WTC11 (cell line): ENCODE data around the gene SLC2A4. TPM values are rescaled to one million over a fixed set of nuclear protein-coding genes. Genes with fewer than 3 reads are reported as not detected.

Source experiments
- ATAC-seq: fragments of 200-7000 bp; cut with Tn5 transposase; 2 replicates; pipeline ENCODE4 v1.10.0; 2021; ENCODE audit warnings: mild to moderate bottlenecking, moderate library complexity
- CTCF ChIA-PET: fragments of 300-600 bp; sonication (Branson Sonifier 250); formaldehyde crosslinking; loops from one replicate; lab custom pipeline; 2021; ENCODE audit warnings: antibody characterized with exemption; lab: Charles Lee
- POLR2A ChIA-PET: fragments of 350-600 bp; sonication (Branson Sonifier 250); formaldehyde crosslinking; loops from one replicate; lab custom pipeline; 2021; ENCODE audit warnings: antibody characterized with exemption; lab: Charles Lee
- DNase-seq: peaks from one replicate; pipeline ENCODE4 v3.0.0; 2021; ENCODE audit warnings: low spot score
- H3K27ac Mint-ChIP-seq: 2 replicates; pipeline ENCODE4 v1.8.0; 2021; ENCODE audit warnings: mixed read lengths
- H3K27me3 Mint-ChIP-seq: 2 replicates; pipeline ENCODE4 v1.8.0; 2021; ENCODE audit warnings: low read depth, mild to moderate bottlenecking, moderate library complexity, mixed read lengths
- H3K36me3 Mint-ChIP-seq: 2 replicates; pipeline ENCODE4 v1.8.0; 2021; ENCODE audit warnings: mixed read lengths
- H3K4me1 Mint-ChIP-seq: 2 replicates; pipeline ENCODE4 v1.8.0; 2022; ENCODE audit warnings: mixed read lengths
- H3K4me3 Mint-ChIP-seq: 2 replicates; pipeline ENCODE4 v1.8.0; 2021; ENCODE audit warnings: mild to moderate bottlenecking, moderate library complexity, mixed read lengths
- H3K9me3 Mint-ChIP-seq: 2 replicates; pipeline ENCODE4 v1.8.0; 2021; ENCODE audit warnings: mixed read lengths
- ATF1 ChIP-seq: sonication (generic); formaldehyde crosslinking; IDR thresholded peaks from 2 replicates; pipeline ENCODE4 v1.8.1; 2023; ENCODE audit warnings: mild to moderate bottlenecking, moderate library complexity, missing genetic modification reagents
- CREB1 ChIP-seq: sonication (generic); formaldehyde crosslinking; IDR thresholded peaks from 2 replicates; pipeline ENCODE4 v1.8.0; 2023; ENCODE audit warnings: mild to moderate bottlenecking, missing genetic modification reagents
- FOXK1 ChIP-seq: sonication (generic); formaldehyde crosslinking; IDR thresholded peaks from 2 replicates; pipeline ENCODE4 v1.8.0; 2022; ENCODE audit warnings: mild to moderate bottlenecking, moderate library complexity, missing genetic modification reagents
- GTF2I ChIP-seq: fragments of 250-450 bp; sonication (Bioruptor Pico); conservative IDR thresholded peaks from 2 replicates; pipeline ENCODE4 v1.4.0; 2021; ENCODE audit warnings: mild to moderate bottlenecking
- KAT7 ChIP-seq: sonication (generic); formaldehyde crosslinking; IDR thresholded peaks from 2 replicates; pipeline ENCODE4 v1.8.1; 2023; ENCODE audit warnings: missing genetic modification reagents, mild to moderate bottlenecking, borderline replicate concordance
- NFATC4 ChIP-seq: fragments of 250-450 bp; sonication (Bioruptor Pico); IDR thresholded peaks from 2 replicates; pipeline ENCODE4 v1.9.0; 2021; ENCODE audit warnings: mild to moderate bottlenecking
- OVOL2 ChIP-seq: fragments of 250-450 bp; sonication (Bioruptor Pico); IDR thresholded peaks from 2 replicates; pipeline ENCODE4 v1.9.0; 2021; ENCODE audit warnings: mild to moderate bottlenecking, borderline replicate concordance
- RELA ChIP-seq: sonication (generic); formaldehyde crosslinking; IDR thresholded peaks from 2 replicates; pipeline ENCODE4 v1.8.1; 2022; ENCODE audit warnings: missing genetic modification reagents, mild to moderate bottlenecking, borderline replicate concordance
- RORB ChIP-seq: fragments of 250-450 bp; sonication (Bioruptor Pico); IDR thresholded peaks from 2 replicates; pipeline ENCODE4 v1.9.0; 2021; ENCODE audit warnings: mild to moderate bottlenecking
- SOX15 ChIP-seq: fragments of 250-450 bp; sonication (Bioruptor Pico); IDR thresholded peaks from 2 replicates; pipeline ENCODE4 v1.9.0; 2021; ENCODE audit warnings: mild to moderate bottlenecking
- TP53 ChIP-seq: sonication (generic); formaldehyde crosslinking; IDR thresholded peaks from 2 replicates; pipeline ENCODE4 v1.8.1; 2023; ENCODE audit warnings: mild to moderate bottlenecking, missing genetic modification reagents
- ZBTB21 ChIP-seq: sonication (generic); formaldehyde crosslinking; IDR thresholded peaks from 2 replicates; pipeline ENCODE4 v1.8.1; 2023; ENCODE audit warnings: mild to moderate bottlenecking, missing genetic modification reagents, borderline replicate concordance
- ZNF138 ChIP-seq: sonication (generic); formaldehyde crosslinking; conservative IDR thresholded peaks from 2 replicates; pipeline ENCODE4 v1.8.1; 2022; ENCODE audit warnings: mild to moderate bottlenecking, moderate library complexity, missing genetic modification reagents
- total RNA-seq: library from RNA; stranded (reverse); gene quantifications from 3 replicates; pipeline ENCODE4 v1.2.3, GENCODE V29; 2021
- TF ChIP-seq, protein P1 (sequence below): sonication (generic); formaldehyde crosslinking; IDR thresholded peaks from 2 replicates; pipeline ENCODE4 v1.8.1; 2022; ENCODE audit warnings: low read depth, missing genetic modification reagents, borderline replicate concordance
- TF ChIP-seq, protein P2 (sequence below): fragments of 250-450 bp; sonication (Bioruptor Pico); IDR thresholded peaks from 2 replicates; pipeline ENCODE4 v1.9.0; 2021; ENCODE audit warnings: mild to moderate bottlenecking, borderline replicate concordance
- TF ChIP-seq, protein P3 (sequence below): sonication (generic); formaldehyde crosslinking; conservative IDR thresholded peaks from 2 replicates; pipeline ENCODE4 v1.8.1; 2023; ENCODE audit warnings: mild to moderate bottlenecking, low read depth, missing genetic modification reagents, moderate library complexity

Gene SLC2A4
- total RNA-seq, 1 experiment from 2014 or later = 6.4 TPM

DNA sequence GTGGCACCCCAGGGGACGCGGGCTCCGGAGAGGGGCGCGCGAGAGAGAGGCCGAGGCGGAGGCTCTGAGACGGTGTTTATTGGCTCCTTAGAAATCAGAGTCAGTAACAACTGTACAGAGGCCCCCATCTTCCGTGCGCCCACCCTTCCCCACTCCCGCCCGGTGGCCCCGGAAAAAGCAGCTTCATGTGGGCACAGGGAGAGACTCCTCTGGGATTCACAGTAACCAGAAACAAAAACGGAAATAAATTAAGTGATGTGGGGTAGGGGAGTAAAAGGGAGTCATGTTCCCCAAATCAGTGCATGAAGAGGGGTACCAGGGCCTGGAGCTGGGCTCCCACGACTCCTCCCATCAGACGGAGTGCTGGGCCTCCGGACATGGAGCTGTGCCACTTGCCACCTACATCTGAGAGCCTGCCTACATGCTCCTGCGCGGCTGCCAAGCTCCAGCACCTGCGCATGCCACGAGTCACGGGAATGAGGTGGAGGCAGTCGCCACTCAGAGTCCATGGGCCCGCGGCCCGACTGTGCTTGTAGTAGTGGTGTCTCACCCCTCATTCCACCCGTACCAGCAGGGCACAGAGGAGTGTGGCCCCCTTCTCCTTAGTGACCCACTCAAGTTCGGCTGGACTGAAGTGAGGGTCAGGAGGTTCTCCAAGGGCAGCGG is 34.2 kb downstream of the SLC2A4 start:
- POLR2A ChIA-PET = interaction anchor here (0.6 to 3.9 kb wide), 3 partner anchors 14 to 128 kb away, joined by 4 to 21 read pairs (median 5); partner anchors contain the start of genes ACAP1 and NEURL4
- peak overlapping the region; percentile 57 for H3K27ac Mint-ChIP-seq
- H3K4me3 Mint-ChIP-seq = peak overlapping the region; percentile 75
- H3K9me3 Mint-ChIP-seq = no peaks in the 10 kb centered on the region
- ATAC-seq = no peak; the same call in 1 of the 2 replicates
- no peaks in the 10 kb centered on the region for H3K27me3 Mint-ChIP-seq
- no peak for DNase-seq
- H3K4me1 Mint-ChIP-seq = peaks cover 22% of the 10 kb centered on the region
- peaks cover 47% of the 10 kb centered on the region for H3K36me3 Mint-ChIP-seq
- CTCF ChIA-PET = interaction anchor here (0.8 to 3.3 kb wide), 5 partner anchors 14 to 245 kb away, joined by 3 to 19 read pairs (median 6); partner anchors contain the start of gene NEURL4
- TF ChIP-seq SOX15 (no peak), CREB1 (CRISPR knock-in tag) (no peak; the same call in 1 of the 2 replicates), ZBTB21 (CRISPR knock-in tag) (0 out of 2 replicates have a peak, but pooled peaks have one; percentile 6), TP53 (CRISPR knock-in tag) (0 out of 2 replicates have a peak, but pooled peaks have one; percentile 10)

DNA sequence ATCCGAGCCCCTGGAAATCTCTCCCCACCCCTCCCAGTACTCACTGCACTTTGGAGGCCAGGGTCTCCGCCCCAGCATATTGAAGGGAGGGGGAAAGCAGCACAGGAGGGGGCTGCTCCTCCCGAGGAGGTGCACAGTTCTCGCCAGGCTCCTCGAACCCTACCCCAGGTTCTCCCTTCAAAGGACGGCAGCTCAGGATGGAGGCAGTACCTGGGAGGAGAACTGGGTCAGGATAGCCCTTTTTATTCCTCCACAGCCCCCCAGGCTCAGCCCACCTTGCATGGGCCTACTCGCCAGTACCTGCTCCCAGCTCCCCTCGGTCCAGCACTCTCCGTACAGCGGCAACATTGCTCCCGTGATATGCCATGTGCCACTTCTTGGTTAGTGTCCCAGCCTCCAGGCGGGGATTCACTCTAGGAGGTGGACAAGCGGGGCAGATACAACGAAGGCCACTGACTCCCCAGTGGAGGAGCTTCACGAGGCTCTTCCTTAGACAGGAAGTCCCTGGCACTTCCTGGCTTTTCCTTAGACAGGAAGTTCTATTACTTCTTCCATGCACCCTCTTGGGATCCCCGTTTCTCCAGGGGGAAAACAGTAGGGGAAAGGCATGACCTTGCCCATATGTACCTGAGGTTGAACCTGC is 35.8 kb downstream of the SLC2A4 start:
- ChIA-PET CTCF (no interaction called here), POLR2A (interaction anchor here (1.1 kb wide), 1 partner anchor 37 kb away, joined by 4 read pairs; no protein-coding TSS in a partner anchor)
- Mint-ChIP-seq H3K9me3 (no peaks in the 10 kb centered on the region), H3K4me3 (no peak overlapping the region), H3K27me3 (no peaks in the 10 kb centered on the region), H3K36me3 (peaks cover 47% of the 10 kb centered on the region), H3K27ac (no peak overlapping the region; the same call in 1 of the 2 replicates), H3K4me1 (peaks cover 16% of the 10 kb centered on the region)
- no peak for ATAC-seq
- TF ChIP-seq OVOL2 (CRISPR knock-in tag) (no peak), NFATC4 (CRISPR knock-in tag) (no peak), RORB (CRISPR knock-in tag) (no peak), FOXK1 (no peak), ATF1 (no peak), ZNF138 (CRISPR knock-in tag) (no peak), RELA (CRISPR knock-in tag) (no peak), GTF2I (CRISPR knock-in tag) (no peak), KAT7 (CRISPR knock-in tag) (no peak)
- TF ChIP-seq, protein P1, sequence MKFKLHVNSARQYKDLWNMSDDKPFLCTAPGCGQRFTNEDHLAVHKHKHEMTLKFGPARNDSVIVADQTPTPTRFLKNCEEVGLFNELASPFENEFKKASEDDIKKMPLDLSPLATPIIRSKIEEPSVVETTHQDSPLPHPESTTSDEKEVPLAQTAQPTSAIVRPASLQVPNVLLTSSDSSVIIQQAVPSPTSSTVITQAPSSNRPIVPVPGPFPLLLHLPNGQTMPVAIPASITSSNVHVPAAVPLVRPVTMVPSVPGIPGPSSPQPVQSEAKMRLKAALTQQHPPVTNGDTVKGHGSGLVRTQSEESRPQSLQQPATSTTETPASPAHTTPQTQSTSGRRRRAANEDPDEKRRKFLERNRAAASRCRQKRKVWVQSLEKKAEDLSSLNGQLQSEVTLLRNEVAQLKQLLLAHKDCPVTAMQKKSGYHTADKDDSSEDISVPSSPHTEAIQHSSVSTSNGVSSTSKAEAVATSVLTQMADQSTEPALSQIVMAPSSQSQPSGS (CRISPR knock-in tag) = no peak
- TF ChIP-seq, protein P2, sequence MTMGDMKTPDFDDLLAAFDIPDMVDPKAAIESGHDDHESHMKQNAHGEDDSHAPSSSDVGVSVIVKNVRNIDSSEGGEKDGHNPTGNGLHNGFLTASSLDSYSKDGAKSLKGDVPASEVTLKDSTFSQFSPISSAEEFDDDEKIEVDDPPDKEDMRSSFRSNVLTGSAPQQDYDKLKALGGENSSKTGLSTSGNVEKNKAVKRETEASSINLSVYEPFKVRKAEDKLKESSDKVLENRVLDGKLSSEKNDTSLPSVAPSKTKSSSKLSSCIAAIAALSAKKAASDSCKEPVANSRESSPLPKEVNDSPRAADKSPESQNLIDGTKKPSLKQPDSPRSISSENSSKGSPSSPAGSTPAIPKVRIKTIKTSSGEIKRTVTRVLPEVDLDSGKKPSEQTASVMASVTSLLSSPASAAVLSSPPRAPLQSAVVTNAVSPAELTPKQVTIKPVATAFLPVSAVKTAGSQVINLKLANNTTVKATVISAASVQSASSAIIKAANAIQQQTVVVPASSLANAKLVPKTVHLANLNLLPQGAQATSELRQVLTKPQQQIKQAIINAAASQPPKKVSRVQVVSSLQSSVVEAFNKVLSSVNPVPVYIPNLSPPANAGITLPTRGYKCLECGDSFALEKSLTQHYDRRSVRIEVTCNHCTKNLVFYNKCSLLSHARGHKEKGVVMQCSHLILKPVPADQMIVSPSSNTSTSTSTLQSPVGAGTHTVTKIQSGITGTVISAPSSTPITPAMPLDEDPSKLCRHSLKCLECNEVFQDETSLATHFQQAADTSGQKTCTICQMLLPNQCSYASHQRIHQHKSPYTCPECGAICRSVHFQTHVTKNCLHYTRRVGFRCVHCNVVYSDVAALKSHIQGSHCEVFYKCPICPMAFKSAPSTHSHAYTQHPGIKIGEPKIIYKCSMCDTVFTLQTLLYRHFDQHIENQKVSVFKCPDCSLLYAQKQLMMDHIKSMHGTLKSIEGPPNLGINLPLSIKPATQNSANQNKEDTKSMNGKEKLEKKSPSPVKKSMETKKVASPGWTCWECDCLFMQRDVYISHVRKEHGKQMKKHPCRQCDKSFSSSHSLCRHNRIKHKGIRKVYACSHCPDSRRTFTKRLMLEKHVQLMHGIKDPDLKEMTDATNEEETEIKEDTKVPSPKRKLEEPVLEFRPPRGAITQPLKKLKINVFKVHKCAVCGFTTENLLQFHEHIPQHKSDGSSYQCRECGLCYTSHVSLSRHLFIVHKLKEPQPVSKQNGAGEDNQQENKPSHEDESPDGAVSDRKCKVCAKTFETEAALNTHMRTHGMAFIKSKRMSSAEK (CRISPR knock-in tag) = no peak
- TF ChIP-seq, protein P3, sequence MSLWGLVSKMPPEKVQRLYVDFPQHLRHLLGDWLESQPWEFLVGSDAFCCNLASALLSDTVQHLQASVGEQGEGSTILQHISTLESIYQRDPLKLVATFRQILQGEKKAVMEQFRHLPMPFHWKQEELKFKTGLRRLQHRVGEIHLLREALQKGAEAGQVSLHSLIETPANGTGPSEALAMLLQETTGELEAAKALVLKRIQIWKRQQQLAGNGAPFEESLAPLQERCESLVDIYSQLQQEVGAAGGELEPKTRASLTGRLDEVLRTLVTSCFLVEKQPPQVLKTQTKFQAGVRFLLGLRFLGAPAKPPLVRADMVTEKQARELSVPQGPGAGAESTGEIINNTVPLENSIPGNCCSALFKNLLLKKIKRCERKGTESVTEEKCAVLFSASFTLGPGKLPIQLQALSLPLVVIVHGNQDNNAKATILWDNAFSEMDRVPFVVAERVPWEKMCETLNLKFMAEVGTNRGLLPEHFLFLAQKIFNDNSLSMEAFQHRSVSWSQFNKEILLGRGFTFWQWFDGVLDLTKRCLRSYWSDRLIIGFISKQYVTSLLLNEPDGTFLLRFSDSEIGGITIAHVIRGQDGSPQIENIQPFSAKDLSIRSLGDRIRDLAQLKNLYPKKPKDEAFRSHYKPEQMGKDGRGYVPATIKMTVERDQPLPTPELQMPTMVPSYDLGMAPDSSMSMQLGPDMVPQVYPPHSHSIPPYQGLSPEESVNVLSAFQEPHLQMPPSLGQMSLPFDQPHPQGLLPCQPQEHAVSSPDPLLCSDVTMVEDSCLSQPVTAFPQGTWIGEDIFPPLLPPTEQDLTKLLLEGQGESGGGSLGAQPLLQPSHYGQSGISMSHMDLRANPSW = no peak
- no peak for DNase-seq
